DND-41 (cell line): Measurements from ENCODE around the gene DUSP28.

Source experiments
- ATAC-seq: fragments of 200-7000 bp; cut with Tn5 transposase; 3 replicates; pipeline ENCODE4 v1.9.1; 2021; ENCODE audit warnings: low read depth; ENCODE audit not compliant: insufficient read depth
- DNase-seq: peaks from one replicate; pipeline ENCODE4 v3.0.0-alpha.2; 2020
- H2AFZ ChIP-seq: 2 replicates; pipeline ENCODE4 v1.6.0; 2012; ENCODE audit warnings: low read depth, low read length
- H3K27ac ChIP-seq: 2 replicates; pipeline ENCODE4 v1.5.1; 2012; ENCODE audit warnings: low read length, inconsistent platforms
- H3K27me3 ChIP-seq: fragments of 200-600 bp; sonication (generic); 2 replicates; pipeline ENCODE4 v1.6.0; 2012; ENCODE audit warnings: low read length, mild to moderate bottlenecking, inconsistent platforms; ENCODE audit not compliant: insufficient read depth, poor library complexity
- H3K36me3 ChIP-seq: 2 replicates; pipeline ENCODE4 v1.5.1; 2012; ENCODE audit warnings: low read length, inconsistent platforms; ENCODE audit not compliant: insufficient read depth
- H3K4me1 ChIP-seq: 2 replicates; pipeline ENCODE4 v1.5.1; 2012; ENCODE audit warnings: mild to moderate bottlenecking, low read length; ENCODE audit not compliant: insufficient read depth
- H3K4me2 ChIP-seq: 2 replicates; pipeline ENCODE4 v1.6.0; 2012; ENCODE audit warnings: mild to moderate bottlenecking, moderate library complexity, low read length, inconsistent platforms; ENCODE audit not compliant: insufficient read depth
- H3K4me3 ChIP-seq, 2 experiments: fragments of 200-600 bp in 1 of 2; shearing (Covaris generic) in 1 of 2; 2 replicates each; pipeline ENCODE4 v1.5.1; 2012 to 2016; ENCODE audit warnings: inconsistent platforms in 2 of 2, low read length in 2 of 2, mild to moderate bottlenecking in 2 of 2, low read depth in 1 of 2, moderate library complexity in 1 of 2
- H3K79me2 ChIP-seq: 2 replicates; pipeline ENCODE4 v1.6.0; 2012; ENCODE audit warnings: low read length, inconsistent platforms; ENCODE audit not compliant: insufficient read depth
- H3K9ac ChIP-seq: 2 replicates; pipeline ENCODE4 v1.6.0; 2012; ENCODE audit warnings: low read depth, mild to moderate bottlenecking, inconsistent platforms, low read length, moderate library complexity
- H3K9me3 ChIP-seq: 2 replicates; pipeline ENCODE4 v1.5.1; 2012; ENCODE audit warnings: low read length, moderate library complexity, mild to moderate bottlenecking, inconsistent platforms; ENCODE audit not compliant: insufficient read depth, severe bottlenecking
- H4K20me1 ChIP-seq: 2 replicates; pipeline ENCODE4 v1.6.0; 2012; ENCODE audit warnings: low read length; ENCODE audit not compliant: insufficient read depth
- EZH2 ChIP-seq: IDR thresholded peaks from 3 replicates; pipeline ENCODE4 v1.6.1; 2012; ENCODE audit warnings: borderline replicate concordance, low read depth, mild to moderate bottlenecking, moderate library complexity, low read length, inconsistent platforms; ENCODE audit not compliant: severe bottlenecking
- TF ChIP-seq, protein P1 (sequence below): IDR thresholded peaks from 2 replicates; pipeline ENCODE4 v1.5.1; 2012; ENCODE audit warnings: borderline replicate concordance, low read length, moderate library complexity, mild to moderate bottlenecking; ENCODE audit not compliant: poor library complexity, severe bottlenecking; ENCODE audit errors: extremely low read depth

The DUSP28 gene

DNA sequence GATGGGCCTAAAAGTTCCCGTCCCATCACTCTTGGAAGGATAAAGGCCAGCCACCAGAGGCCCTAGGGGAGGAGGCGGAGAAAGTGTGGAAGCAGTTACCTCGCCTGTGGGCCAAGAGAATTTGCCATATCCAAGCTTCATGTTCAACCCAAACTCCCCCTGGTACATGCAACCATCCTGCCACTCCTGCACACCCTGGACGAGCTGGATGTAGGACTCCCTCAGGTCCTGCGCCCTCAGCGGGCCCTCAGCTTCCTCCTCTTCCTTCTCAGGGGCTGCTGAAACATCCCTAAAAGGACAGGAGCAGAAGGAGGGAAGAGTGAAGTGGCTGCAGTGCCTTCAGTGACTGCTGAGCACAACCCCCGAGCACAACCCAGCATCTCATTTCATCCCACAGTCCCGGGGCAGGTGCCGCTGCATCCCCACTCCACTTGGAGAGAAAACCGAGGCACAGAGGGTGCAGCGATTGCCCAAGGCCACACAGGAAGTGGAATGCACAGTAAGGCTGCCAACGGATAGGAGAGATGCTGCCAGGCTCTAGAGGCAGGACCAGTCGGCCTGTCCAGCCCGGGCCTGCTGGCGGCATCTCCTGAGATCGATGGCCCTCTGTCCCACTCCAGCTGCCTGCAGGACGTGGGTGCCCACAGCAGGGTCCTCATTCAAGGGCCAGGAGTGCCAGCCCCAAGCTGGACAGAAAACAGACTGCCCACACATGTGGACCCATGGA, 5.2 kb upstream of the DUSP28 start:
- no peak overlapping the region for H3K27ac ChIP-seq
- no peak for ATAC-seq
- no peak overlapping the region for H3K4me3 ChIP-seq
- peaks cover 8% of the 10 kb centered on the region for H4K20me1 ChIP-seq
- H3K9me3 ChIP-seq, result peaks cover 15% of the 10 kb centered on the region
- H3K79me2 ChIP-seq, result peaks cover 78% of the 10 kb centered on the region
- H3K36me3 ChIP-seq, result peaks cover 82% of the 10 kb centered on the region
- DNase-seq, result no peak
- H2AFZ ChIP-seq, result no peak overlapping the region
- no peak overlapping the region for H3K9ac ChIP-seq
- H3K4me1 ChIP-seq, result peaks cover 18% of the 10 kb centered on the region
- TF ChIP-seq EZH2, result no peak
- TF ChIP-seq, protein P1, sequence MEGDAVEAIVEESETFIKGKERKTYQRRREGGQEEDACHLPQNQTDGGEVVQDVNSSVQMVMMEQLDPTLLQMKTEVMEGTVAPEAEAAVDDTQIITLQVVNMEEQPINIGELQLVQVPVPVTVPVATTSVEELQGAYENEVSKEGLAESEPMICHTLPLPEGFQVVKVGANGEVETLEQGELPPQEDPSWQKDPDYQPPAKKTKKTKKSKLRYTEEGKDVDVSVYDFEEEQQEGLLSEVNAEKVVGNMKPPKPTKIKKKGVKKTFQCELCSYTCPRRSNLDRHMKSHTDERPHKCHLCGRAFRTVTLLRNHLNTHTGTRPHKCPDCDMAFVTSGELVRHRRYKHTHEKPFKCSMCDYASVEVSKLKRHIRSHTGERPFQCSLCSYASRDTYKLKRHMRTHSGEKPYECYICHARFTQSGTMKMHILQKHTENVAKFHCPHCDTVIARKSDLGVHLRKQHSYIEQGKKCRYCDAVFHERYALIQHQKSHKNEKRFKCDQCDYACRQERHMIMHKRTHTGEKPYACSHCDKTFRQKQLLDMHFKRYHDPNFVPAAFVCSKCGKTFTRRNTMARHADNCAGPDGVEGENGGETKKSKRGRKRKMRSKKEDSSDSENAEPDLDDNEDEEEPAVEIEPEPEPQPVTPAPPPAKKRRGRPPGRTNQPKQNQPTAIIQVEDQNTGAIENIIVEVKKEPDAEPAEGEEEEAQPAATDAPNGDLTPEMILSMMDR, result no peak
- H3K27me3 ChIP-seq, result no peaks in the 10 kb centered on the region
- no peak overlapping the region for H3K4me2 ChIP-seq

DNA sequence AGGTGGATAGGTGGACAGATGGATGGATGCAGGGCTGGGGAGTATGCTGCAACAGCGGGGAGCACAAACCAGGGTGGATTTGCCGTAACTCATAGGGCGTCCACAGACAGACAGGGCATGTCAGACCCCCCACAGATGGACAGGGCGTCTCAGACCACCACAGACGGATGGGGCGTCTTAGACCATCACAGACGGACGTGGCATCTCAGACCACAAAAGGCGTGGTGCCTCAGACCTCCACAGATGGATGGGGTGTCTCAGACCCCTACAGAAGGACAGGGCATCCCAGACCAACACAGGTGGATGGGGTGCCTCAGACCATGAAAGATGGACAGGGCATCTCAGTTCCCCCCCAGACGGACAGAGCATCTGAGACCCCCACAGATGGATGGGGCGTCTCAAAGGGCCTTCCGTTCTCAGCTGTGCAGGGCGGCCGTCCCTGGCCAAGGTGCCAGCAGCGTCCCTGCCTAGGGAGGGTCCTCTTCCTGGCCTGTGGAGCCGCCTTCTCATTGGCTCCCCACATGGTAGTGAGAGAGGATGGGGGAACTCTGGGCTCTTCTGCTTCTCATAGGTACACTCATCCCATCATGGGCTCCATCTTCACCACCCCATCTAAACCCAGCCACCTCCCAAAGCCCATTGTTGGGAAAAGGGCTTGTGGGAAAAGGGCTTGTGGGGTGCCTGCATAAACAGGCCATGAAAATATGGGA, 4.5 kb upstream of the DUSP28 start:
- no peak overlapping the region for H3K27ac ChIP-seq
- DNase-seq (no peak), ATAC-seq (no peak)
- TF ChIP-seq EZH2, result no peak
- TF ChIP-seq, protein P1, result no peak
- H3K79me2 ChIP-seq, result peaks cover 79% of the 10 kb centered on the region
- H3K4me2 ChIP-seq, result no peak overlapping the region
- no peak overlapping the region for H3K9ac ChIP-seq
- peaks cover 19% of the 10 kb centered on the region for H3K4me1 ChIP-seq
- H3K36me3 ChIP-seq, result peaks cover 79% of the 10 kb centered on the region
- peaks cover 8% of the 10 kb centered on the region for H4K20me1 ChIP-seq
- H3K4me3 ChIP-seq, result no peak overlapping the region
- H3K9me3 ChIP-seq, result peaks cover 12% of the 10 kb centered on the region
- H2AFZ ChIP-seq, result no peak overlapping the region
- no peaks in the 10 kb centered on the region for H3K27me3 ChIP-seq

DNA sequence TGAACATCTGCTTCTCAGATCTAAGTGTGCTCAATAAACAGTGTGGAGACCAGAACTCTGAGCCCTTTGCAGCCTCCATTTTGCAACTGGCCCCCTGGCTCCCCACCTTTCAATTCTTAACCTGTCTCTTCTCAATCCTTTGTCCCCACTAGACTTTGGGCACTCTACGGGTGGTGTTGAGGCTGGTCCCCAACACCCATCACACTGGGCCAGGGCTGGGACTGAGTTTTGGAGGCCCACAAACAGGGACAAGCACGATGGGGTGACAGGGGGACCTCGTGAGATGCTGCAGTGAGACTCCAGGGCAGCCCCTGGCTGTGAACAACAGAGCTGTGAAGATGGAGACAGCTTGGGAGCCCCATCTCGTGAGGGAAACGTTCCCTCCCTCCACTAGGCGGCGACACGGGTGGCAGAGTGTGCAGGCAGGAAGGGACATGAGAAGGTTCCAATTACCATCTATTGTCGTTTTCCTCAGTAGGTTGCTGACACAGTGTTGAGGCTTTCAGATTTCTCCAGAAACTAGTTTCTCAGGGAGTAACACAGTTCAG, 3.5 kb upstream of the DUSP28 start:
- peak; percentile 56 for DNase-seq
- no peak overlapping the region for H3K4me3 ChIP-seq

More for the DNA sequence above, 3.5 kb upstream of the DUSP28 start:
- H3K36me3 ChIP-seq, result peaks cover 70% of the 10 kb centered on the region
- no peak overlapping the region for H3K9ac ChIP-seq
- peaks cover 24% of the 10 kb centered on the region for H3K4me1 ChIP-seq
- H2AFZ ChIP-seq, result no peak overlapping the region
- TF ChIP-seq, protein P1, result peak; percentile 58
- TF ChIP-seq EZH2, result no peak
- no peaks in the 10 kb centered on the region for H3K27me3 ChIP-seq
- peaks cover 8% of the 10 kb centered on the region for H4K20me1 ChIP-seq
- peaks cover 80% of the 10 kb centered on the region for H3K79me2 ChIP-seq
- ATAC-seq, result no peak
- no peak overlapping the region for H3K27ac ChIP-seq
- H3K9me3 ChIP-seq, result peaks cover 4% of the 10 kb centered on the region
- H3K4me2 ChIP-seq, result no peak overlapping the region
